HG03378 (cell line): Measurements from ENCODE around the gene ABCA1.
A peak's percentile ranks its signal among the peaks of the same experiment; 100 is the strongest.
"Not testable (repeated sequence)": the region's sequence is repeated elsewhere in the genome, so short reads cannot be mapped to it uniquely, and the experiment has no call there.

Experiments
- ATAC-seq: cut with Tn5 transposase; IDR thresholded peaks from one replicate; pipeline ENCODE4 v1.9.1; 2021; ENCODE audit warnings: mild to moderate bottlenecking, moderate library complexity; ENCODE audit not compliant: unreplicated experiment

The ABCA1 gene

DNA sequence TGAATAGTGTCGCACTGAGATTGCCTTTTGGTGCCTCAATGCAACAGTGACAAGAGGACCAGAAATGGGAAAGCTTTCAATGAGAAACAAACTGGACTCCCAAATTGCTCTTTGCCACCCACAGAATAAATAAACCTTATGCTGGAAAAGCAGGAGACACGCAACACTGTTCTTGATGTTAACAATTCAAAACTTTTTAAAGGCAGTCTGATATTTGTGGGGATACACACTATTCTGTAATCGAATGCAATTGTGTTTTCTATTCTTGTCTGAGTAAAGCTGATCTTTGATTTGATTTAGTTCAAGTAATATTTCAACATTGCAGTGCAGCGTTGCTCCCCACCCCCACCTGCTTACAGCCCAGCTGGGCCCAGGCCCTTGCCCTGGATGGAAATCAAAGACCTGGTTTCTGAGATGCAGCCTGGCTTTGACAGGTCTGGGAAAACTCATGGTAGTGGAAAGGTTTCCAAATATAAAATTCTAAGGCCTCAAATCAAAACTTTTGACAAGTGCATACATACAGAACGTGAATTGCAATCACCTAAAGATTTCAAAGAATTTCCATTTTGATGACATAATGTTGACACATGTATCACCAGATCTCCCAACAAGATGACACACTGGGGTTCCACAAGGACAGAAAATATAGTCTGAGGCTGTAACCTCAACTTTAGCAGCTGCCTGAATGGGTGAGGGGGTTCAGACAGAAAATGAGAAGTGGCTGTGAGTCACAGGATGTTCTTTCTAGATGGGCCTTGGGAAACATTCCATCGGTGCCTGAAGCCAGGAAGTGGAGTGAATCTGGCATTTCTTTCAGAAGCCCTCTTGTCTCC is 55.1 kb downstream of the ABCA1 start:
- ATAC-seq = no peak

- ATAC-seq = no peak
These were observed 55.9 kb downstream of the ABCA1 start for GRCh38 chr9:104871961-104872527.

DNA sequence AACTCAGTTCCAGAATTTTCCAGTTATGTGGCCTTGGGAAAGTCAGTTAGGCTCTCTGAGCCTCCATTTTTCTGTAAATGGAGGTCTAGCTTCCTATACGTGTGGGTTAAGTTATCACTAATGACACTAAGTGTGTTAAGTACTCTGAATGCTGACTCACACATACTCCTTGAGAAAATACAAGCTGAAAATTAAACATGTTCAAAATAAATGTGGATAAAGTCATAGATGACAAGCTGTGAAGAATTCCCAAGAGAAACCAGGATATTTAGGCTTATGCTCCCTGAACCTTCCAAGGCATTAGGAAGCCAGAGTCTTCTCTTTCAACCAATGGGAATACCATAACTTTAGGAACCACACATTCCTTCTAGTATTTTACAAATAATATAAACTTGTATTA is 58.1 kb downstream of the ABCA1 start:
- no peak for ATAC-seq

DNA sequence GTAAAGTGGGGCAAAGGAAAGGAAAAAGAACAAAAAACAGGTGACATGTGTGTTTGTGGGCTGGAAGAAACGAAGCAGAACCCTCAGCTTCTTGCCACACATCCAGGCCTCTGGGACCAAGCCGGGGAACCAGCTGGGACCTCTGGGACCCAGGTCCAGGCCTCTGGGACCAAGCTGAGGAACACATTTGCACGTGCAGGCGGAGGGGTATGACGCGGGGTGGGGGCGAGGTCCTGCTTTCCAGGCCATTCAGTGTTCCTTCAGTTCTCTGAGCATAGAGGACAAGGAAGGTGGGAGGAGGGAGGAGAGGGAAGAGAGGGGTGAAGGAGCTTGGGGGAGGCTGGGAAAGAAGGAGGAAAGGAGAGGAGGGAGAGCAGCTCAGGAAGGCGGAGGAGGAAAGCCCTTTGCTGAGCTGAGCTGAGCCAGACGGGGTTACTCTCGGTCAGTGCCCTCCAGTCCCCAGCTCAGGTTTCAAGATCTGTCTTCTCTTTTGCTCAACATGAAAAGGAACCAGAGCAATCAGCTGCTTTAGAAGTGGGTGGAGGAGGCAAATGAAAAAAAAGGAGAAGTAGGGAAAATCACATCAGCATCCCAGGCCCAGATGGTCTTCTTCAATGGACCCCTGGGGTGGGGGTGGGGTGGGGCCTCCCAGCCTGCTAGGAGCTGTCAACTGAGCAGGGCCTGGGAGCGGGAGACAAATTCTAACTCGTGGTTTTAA is 59.1 kb downstream of the ABCA1 start:
- ATAC-seq = peak; percentile 96

DNA sequence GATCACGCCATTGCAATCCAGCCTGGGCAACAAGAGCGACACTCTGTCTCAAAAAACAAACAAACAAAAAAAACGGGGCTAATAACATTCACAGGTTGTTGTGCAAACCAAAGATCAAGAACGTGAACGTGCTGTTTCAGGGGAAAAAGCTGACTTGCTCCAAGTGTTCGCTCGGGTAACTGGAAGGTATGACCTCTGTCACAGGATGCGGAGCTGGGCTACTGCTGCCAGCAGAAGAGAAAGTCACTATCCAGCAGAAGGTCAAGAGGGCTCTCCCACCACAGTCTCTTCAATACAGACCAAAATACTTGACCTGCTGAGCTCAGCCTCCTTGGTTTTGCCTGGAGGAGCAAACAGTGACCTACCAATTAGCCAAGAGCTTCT is 59.7 kb downstream of the ABCA1 start:
- ATAC-seq = no peak

DNA sequence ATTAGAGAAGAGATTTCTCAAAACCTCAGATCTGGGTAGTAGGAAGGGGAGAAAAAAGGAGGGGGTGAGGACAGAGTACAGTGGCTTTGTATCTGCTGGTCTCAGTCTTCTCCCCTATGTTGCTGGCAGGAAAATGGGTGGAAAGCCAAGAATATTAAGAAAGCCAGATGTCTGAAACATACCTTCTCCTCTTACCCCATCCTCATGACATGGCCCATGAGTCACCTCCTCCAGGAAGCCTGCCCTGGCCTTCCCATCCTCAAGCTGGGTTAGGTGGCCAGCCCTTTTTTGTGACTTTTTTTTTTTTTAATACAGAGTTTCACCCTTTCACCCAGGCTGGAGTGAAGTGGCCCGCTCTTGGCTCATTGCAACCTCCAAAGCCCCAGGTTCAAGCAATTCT is 61.8 kb downstream of the ABCA1 start:
- no peak for ATAC-seq

DNA sequence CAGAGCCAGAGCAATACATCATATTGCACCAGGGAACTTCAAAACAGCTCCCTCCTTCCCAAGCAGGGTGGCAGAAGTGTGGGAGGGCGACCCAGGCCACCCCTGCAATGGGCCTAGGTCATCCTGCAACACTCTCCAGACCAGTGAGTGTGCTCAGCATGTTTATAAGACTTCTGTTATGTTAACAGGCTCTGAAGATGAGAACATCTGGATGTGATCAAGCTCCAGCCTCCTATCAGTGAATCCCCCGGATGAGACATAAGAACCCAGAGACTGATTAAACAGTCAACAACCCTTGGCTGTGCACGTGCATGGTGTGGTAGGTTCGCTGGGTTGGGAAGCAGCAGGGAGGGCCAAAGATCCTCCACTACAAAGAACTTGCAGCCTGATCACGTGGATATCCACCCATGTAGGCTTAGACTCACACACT is 63.3 kb downstream of the ABCA1 start:
- no peak for ATAC-seq

DNA sequence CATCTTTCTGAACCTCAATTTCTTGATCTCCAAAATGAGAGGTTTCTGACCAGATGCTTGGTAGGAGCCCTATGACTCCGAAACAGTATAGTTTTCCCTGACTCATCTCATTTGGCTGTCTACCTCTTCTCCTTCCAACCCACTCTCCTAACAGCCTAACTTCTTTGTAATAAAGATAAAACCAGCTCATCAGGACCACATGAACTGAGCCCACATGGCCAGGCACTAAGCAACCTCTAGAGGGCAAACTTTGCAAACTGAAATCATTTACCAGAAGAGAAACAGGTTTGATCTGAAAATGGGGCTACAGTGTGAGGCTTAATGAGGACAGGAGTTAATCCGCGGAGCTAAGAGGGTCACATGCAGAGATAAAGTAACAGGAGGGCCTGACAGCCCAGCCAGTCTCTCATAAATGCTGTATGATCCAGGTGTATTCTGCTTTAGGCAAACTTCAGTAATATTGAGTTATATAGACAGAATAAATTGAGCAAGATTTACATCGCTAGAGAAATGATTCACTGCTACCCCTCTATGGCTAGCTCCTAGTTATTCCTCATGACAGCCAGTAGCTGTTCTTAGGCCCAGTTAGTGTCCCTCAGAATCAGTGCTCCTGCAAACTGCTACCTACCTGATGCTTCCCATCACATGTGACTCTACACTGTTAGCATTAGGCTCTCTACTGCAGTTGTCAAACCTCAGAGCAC is 64.6 kb downstream of the ABCA1 start:
- peak; percentile 89 for ATAC-seq

- no peak for ATAC-seq
These were observed 66.6 kb downstream of the ABCA1 start for GRCh38 chr9:104861397-104861796.

- ATAC-seq = peak; percentile 60
These were observed 67.7 kb downstream of the ABCA1 start for GRCh38 chr9:104860263-104860662.

DNA sequence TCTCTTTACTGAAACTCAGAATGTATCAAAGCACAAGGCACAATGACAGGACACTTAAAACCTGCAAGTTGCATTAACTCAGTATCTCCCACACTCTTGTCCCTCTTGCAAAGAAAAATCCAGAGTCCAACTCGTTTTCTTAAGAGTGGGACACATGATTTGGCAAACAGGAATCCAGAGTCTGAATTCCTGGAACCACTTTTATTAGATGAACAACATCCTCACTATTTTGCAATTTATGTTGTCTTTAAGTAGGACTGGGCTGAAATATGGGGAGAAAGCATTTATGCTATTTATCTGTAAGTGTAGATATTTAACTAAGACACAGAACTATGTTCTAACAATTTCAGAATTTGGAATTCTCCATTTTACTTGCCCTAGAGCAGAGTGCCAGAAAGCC is 69.1 kb downstream of the ABCA1 start:
- ATAC-seq = no peak

- no peak for ATAC-seq
These were observed 69.7 kb downstream of the ABCA1 start for GRCh38 chr9:104858271-104858670.

DNA sequence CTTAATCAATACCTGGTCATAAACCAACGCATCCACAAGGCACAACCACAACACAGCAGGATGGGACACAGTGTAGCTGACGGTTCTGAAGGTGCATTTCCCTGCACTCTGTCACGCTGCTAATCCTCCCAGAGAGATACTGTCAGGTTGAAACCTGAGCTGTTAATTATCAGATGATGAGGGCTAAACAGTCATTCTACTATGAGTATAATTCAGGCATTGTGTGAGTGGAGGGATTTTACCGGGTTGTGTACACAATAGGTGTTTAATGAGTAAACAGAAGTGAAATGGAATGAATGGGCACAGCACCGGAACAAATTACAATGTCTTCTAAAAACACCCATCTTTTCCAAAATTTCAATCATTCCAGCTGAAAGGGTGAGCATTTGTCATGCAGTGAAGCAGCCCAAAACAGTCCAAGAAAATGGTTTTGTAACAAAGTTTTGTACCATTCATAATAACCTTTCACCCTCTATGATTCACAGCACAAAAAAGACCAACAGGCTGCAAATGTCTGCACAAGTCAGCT is 71.5 kb downstream of the ABCA1 start:
- no peak for ATAC-seq

DNA sequence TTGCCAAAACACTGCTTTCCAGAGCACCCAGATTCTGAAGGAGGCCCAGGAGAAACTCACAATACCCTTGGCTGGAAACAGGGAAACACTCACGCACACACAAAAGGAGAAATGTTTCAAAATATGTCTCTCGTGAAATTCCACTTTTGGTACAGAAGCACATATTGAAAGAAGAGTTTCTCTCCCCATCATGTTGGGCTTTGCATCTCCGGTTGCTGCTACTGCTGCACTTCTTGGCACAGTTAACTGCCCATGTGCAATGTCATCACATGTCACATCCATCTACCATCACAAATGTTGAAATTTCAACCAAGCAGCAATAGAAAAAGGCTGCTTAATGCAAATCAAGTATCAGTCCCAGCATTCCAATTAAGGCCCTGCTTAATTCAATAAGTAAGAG is 72.1 kb downstream of the ABCA1 start:
- ATAC-seq = no peak

- ATAC-seq = not testable (repeated sequence)
These were observed 72.7 kb downstream of the ABCA1 start for GRCh38 chr9:104855258-104855657.

DNA sequence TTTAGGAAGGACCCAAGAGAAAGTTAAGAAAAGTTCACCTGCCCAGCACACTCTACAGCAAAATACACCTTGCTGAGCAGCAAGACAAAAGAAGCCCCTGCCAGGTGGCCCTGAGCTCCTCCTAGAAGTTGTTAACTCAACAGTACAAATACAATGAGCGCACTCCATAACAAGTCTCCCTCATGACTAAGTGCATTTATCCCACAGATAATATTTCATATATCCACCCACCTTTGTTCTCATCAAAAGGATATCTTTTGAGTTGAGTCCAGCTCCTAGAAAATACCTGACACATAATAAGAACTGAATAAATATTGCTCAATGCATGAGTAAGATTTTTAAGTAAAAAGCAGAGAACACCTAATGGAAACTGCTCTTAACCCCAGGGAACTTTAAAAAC is 73.3 kb downstream of the ABCA1 start:
- ATAC-seq = no peak

DNA sequence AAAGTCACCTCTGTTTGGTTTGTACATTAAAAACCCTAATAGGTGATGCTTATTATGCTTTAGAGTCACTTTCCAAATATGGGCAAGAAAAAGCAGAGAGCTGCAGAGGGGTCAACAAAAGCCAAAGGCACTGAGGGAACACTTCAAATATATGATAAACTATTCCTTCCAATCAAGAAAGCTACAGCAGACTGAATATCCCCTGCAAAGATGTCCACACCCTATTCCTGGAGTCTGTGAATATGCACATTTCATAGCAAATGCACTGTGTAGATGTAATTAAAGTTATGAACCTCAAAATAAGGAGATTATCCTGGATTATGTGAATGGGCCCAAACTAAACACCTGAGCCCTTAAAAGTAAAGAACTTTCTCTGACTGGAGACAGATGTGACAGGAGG is 74.3 kb downstream of the ABCA1 start:
- no peak for ATAC-seq

GRCh38 chr9:104853159-104853558 is 74.8 kb downstream of the ABCA1 start:
- no peak for ATAC-seq

DNA sequence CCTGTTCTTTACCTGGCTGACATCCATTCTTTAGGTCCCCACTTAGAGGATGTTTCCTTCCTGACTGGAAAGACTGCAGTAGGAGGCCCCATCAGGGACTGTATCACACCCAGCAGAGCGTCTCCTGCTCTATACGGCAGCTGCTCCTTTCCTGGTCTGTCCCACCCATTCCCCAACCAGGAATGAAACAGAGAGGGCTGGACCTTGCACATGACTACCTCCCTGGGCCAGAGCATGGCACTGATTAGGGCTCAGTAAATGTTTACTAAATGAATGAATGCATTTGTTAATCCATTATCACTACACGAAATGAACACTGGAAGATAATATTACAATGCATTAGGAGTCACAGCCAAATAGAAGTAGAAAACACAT is 76.4 kb downstream of the ABCA1 start:
- ATAC-seq = no peak

- no peak for ATAC-seq
These were observed 77.0 kb downstream of the ABCA1 start for GRCh38 chr9:104850786-104851545.
